GM19397 (cell line): ENCODE measurements around the gene PRSS8.

Experiments used
- ATAC-seq: cut with Tn5 transposase; IDR thresholded peaks from one replicate; pipeline ENCODE4 v1.9.1; 2021; ENCODE audit warnings: mild to moderate bottlenecking, moderate library complexity; ENCODE audit not compliant: unreplicated experiment

PRSS8 gene

GRCh38 chr16:31130336-31130891, 5.1 kb downstream of the PRSS8 start:
- ATAC-seq: no peak

GRCh38 chr16:31129568-31130335, 5.8 kb downstream of the PRSS8 start:
- no peak for ATAC-seq

- ATAC-seq: no peak
These were observed 6.6 kb downstream of the PRSS8 start for GRCh38 chr16:31128711-31129567.

DNA sequence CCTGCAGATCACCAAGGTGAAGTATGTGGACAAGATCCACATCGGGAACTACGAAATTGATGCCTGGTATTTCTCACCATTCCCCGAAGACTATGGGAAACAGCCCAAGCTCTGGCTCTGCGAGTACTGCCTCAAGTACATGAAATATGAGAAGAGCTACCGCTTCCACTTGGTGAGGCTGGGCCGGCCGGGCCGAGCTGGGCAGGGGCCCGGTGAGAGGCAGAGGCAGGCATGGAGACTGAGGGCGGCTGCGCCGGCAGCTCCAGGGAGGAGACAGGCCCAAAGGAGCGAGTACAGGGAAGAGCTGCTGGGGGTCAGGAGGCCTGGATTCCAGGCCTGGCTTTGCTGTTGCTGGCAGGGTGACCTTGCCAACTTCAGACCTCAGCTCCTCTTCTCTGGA, 8.3 kb downstream of the PRSS8 start:
- ATAC-seq: no peak

- ATAC-seq: no peak
These were observed 9.7 kb downstream of the PRSS8 start for GRCh38 chr16:31125844-31126243.

GRCh38 chr16:31120129-31120528, 15.4 kb downstream of the PRSS8 start:
- no peak for ATAC-seq

- no peak for ATAC-seq
These were observed 17.0 kb downstream of the PRSS8 start for GRCh38 chr16:31118223-31119155.

- peak; percentile 88 for ATAC-seq
These were observed 17.9 kb downstream of the PRSS8 start, which contains the start of gene KAT8 for GRCh38 chr16:31117384-31118222. KAT8 (plus strand) TSS chr16:31117664; CDS start chr16:31117682, 18 bp downstream.

- ATAC-seq: no peak
These were observed 21.1 kb downstream of the PRSS8 start for GRCh38 chr16:31114468-31114867.

- no peak for ATAC-seq
These were observed 22.1 kb downstream of the PRSS8 start for GRCh38 chr16:31113121-31114120.

DNA sequence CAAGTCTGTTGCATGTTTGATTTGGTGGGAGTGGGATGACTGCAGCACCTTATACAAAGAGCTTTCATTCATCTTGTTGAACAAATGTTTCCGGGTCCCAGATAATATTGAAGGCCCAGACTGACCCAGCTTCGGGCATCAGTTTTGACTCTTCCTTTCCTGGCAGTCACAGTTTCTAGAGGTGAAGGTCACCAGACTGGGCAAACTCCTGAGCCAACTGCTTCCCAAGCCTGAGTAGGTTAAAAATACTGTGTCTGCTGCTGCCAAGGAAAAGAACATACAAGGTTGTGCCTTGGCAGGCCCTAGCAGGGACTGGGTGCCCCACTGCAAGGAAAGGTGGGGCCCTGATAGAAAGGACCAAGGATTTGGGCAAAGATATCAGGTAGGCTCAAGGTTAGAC, 22.8 kb downstream of the PRSS8 start:
- no peak for ATAC-seq

DNA sequence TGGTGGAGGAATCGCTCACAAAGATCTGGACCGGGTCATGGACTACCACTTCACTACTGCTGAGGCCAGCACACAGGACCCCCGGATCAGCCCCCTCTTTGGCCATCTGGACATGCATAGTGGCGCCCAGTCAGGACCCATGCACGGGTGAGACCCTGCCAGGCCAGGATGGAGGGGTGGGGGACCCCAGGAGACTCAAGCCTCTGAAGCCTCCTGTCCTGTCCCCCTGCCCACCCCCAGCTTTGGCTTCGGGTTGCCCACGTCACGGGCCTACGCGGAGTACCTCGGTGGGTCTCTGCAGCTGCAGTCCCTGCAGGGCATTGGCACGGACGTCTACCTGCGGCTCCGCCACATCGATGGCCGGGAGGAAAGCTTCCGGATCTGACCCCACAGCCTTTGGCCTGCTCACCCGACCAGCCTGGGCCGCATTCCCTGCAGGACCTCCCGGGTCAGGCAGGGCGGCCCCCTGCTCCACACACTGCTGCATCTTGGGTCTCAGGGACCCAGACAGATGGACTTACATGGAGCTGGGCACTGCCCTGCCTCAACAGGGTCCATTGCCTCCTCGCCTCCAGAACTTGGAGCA, 23.6 kb downstream of the PRSS8 start:
- no peak for ATAC-seq

DNA sequence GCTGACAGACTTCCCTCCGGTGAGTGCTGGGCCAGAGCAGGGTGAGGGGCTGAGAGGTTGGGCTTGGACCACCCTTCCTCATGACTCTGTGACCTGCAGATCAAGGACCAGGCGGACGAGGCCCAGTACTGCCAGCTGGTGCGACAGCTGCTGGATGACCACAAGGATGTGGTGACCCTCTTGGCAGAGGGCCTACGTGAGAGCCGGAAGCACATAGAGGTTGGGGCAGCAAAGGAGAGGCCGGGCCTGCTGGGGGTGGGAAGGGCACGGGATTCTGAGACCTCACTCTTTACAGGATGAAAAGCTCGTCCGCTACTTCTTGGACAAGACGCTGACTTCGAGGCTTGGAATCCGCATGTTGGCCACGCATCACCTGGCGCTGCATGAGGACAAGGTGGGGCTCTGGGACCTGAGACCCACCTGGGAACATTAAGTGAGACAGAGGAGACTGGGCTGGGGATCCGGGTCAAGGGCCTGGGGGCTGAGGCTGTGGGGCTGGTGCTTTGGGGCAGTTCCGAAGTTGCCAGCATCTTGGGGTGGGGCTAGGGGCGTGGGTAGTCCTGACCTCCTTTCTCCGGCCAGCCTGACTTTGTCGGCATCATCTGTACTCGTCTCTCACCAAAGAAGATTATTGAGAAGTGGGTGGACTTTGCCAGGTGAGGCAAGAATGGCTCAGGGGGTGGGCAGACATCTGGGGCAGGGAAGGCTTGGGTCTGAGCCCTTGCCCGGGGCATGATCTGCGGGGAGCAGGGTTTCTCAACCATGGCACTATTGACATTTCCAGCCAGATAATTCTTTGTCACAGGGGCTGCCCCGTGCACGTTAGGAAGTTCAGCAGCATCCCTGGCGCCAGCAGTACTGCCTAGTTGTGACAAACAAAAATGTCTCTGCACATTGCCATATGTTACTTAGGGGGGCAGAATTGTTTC, 25.2 kb downstream of the PRSS8 start:
- ATAC-seq: no peak

DNA sequence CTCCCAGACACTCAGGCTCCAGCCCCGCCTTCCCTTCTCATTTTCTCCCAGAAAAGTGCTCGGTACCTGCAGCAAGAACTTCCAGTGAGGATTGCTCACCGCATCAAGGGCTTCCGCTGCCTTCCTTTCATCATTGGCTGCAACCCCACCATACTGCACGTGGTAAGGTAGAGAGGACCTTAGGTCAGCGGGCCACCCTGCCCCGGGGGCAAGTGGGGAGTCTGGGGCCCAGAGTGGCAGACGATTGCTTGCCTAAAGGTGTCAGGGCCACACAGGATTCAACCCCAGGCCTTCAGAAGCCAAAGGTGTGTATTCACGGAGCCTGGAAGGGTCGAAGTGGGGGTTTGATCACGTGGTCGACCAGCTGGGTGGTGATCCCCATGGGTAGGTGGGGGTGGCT, 25.9 kb downstream of the PRSS8 start:
- no peak for ATAC-seq

DNA sequence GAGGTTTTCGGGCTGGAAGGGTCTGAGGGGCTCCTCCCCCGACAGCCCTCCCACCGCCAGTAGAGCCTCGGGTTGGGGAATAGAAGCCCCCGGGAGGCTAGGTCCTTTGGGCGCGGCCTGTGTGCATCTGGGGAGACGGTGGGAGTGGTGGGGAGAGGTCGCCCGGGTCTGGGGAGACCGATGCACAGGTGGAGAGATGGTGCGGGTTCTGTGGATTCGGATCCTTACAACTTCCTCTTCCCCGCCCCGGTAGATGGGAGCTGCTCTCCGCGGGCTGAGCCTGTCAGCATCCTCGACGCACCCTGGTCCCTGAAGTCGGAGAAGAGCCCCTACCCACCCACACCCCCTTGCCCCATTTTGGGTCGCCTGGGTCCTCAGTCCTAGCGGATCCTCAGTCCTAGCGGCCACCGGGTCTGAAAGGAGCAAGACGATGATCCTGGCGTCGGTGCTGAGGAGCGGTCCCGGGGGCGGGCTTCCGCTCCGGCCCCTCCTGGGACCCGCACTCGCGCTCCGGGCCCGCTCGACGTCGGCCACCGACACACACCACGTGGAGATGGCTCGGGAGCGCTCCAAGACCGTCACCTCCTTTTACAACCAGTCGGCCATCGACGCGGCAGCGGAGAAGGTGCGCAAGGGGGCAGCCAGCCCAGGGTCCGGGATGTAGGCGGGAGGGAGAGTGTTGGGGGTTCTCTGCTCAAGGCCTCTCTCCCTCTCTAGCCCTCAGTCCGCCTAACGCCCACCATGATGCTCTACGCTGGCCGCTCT, 26.6 kb downstream of the PRSS8 start:
- peak; percentile 10 for ATAC-seq

GRCh38 chr16:31108035-31108793, 27.3 kb downstream of the PRSS8 start, which contains the start of gene BCKDK:
BCKDK (plus strand) TSS chr16:31108386; CDS start chr16:31109224, 838 bp downstream.
- ATAC-seq: peak; percentile 85
